ENCODE results near the gene SNRNP25. TPM values are rescaled to one million over a fixed set of nuclear protein-coding genes. Genes with fewer than 3 reads are reported as not detected.

The SNRNP25 gene
- polyA plus RNA-seq, 1 donor: 21.6 TPM

- peaks cover 11% of the 10 kb centered on the region for H3K36me3 ChIP-seq (ENCODE audit: control insufficient read depth, insufficient read depth, low read length)
- H3K4me3 ChIP-seq (ENCODE audit: low read length): peak within 1 kb of the TSS; percentile 71
- WGBS (ENCODE audit: insufficient coverage, low lambda C conversion rate): no CpG with 5 or more reads among the region's 83 CpGs
- H3K27ac ChIP-seq (ENCODE audit: low read length): peak within 1 kb of the TSS; percentile 59
- H3K9me3 ChIP-seq (ENCODE audit: control insufficient read depth, low read depth, low read length): no peaks in the 10 kb centered on the region
- peaks cover 3% of the 10 kb centered on the region for H3K27me3 ChIP-seq (ENCODE audit: control insufficient read depth, insufficient read depth, low read length)
- peak; percentile 72 to 80 for DNase-seq
- H3K4me1 ChIP-seq (ENCODE audit: control insufficient read depth, insufficient read depth, low read length): peaks cover 24% of the 10 kb centered on the region
Measured at GRCh38 chr16:77807-78443, 24.3 kb downstream of the SNRNP25 start, which contains the start of gene MPG. MPG (plus strand) TSS chr16:78225; CDS start chr16:78310, 85 bp downstream.

GRCh38 chr16:78444-79150 lies 25.0 kb downstream of the SNRNP25 start:
- no peaks in the 10 kb centered on the region for H3K9me3 ChIP-seq (ENCODE audit: control insufficient read depth, low read depth, low read length)
- no peak overlapping the region for H3K27ac ChIP-seq (ENCODE audit: low read length)
- DNase-seq: no peak
- H3K36me3 ChIP-seq (ENCODE audit: control insufficient read depth, insufficient read depth, low read length): peaks cover 15% of the 10 kb centered on the region
- peaks cover under 1% of the 10 kb centered on the region for H3K27me3 ChIP-seq (ENCODE audit: control insufficient read depth, insufficient read depth, low read length)
- peak overlapping the region; percentile 71 for H3K4me3 ChIP-seq (ENCODE audit: low read length)
- WGBS (ENCODE audit: insufficient coverage, low lambda C conversion rate): no CpG with 5 or more reads among the region's 36 CpGs
- H3K4me1 ChIP-seq (ENCODE audit: control insufficient read depth, insufficient read depth, low read length): peaks cover 22% of the 10 kb centered on the region

- H3K4me3 ChIP-seq (ENCODE audit: low read length): no peak overlapping the region
- no peak for DNase-seq
- peaks cover 22% of the 10 kb centered on the region for H3K36me3 ChIP-seq (ENCODE audit: control insufficient read depth, insufficient read depth, low read length)
- no CpG with 5 or more reads among the region's 32 CpGs for WGBS (ENCODE audit: insufficient coverage, low lambda C conversion rate)
- peaks cover 22% of the 10 kb centered on the region for H3K4me1 ChIP-seq (ENCODE audit: control insufficient read depth, insufficient read depth, low read length)
- H3K27ac ChIP-seq (ENCODE audit: low read length): no peak overlapping the region
- no peaks in the 10 kb centered on the region for H3K27me3 ChIP-seq (ENCODE audit: control insufficient read depth, insufficient read depth, low read length)
- no peaks in the 10 kb centered on the region for H3K9me3 ChIP-seq (ENCODE audit: control insufficient read depth, low read depth, low read length)
Measured at GRCh38 chr16:79151-80054, 25.8 kb downstream of the SNRNP25 start.

- no peak for DNase-seq
- Histone ChIP-seq H3K27me3 (ENCODE audit: control insufficient read depth, insufficient read depth, low read length) (no peaks in the 10 kb centered on the region), H3K4me3 (ENCODE audit: low read length) (no peak overlapping the region), H3K9me3 (ENCODE audit: control insufficient read depth, low read depth, low read length) (peaks cover 2% of the 10 kb centered on the region), H3K4me1 (ENCODE audit: control insufficient read depth, insufficient read depth, low read length) (peaks cover 7% of the 10 kb centered on the region), H3K27ac (ENCODE audit: low read length) (no peak overlapping the region), H3K36me3 (ENCODE audit: control insufficient read depth, insufficient read depth, low read length) (peaks cover 48% of the 10 kb centered on the region)
- no CpG with 5 or more reads among the region's 31 CpGs for WGBS (ENCODE audit: insufficient coverage, low lambda C conversion rate)
Measured at GRCh38 chr16:83060-83603, 29.5 kb downstream of the SNRNP25 start.

GRCh38 chr16:83781-84615 lies 30.4 kb downstream of the SNRNP25 start:
- peaks cover 56% of the 10 kb centered on the region for H3K36me3 ChIP-seq (ENCODE audit: control insufficient read depth, insufficient read depth, low read length)
- no peaks in the 10 kb centered on the region for H3K27me3 ChIP-seq (ENCODE audit: control insufficient read depth, insufficient read depth, low read length)
- WGBS (ENCODE audit: insufficient coverage, low lambda C conversion rate): 94% methylated on average over 3 of the region's 21 CpGs
- no peak overlapping the region for H3K4me3 ChIP-seq (ENCODE audit: low read length)
- H3K4me1 ChIP-seq (ENCODE audit: control insufficient read depth, insufficient read depth, low read length): peaks cover 2% of the 10 kb centered on the region
- peaks cover 2% of the 10 kb centered on the region for H3K9me3 ChIP-seq (ENCODE audit: control insufficient read depth, low read depth, low read length)
- DNase-seq: no peak
- H3K27ac ChIP-seq (ENCODE audit: low read length): no peak overlapping the region

GRCh38 chr16:84718-85406 lies 31.2 kb downstream of the SNRNP25 start:
- Histone ChIP-seq H3K27ac (ENCODE audit: low read length) (no peak overlapping the region), H3K9me3 (ENCODE audit: control insufficient read depth, low read depth, low read length) (peaks cover 2% of the 10 kb centered on the region), H3K36me3 (ENCODE audit: control insufficient read depth, insufficient read depth, low read length) (peaks cover 59% of the 10 kb centered on the region), H3K4me1 (ENCODE audit: control insufficient read depth, insufficient read depth, low read length) (no peaks in the 10 kb centered on the region), H3K27me3 (ENCODE audit: control insufficient read depth, insufficient read depth, low read length) (no peaks in the 10 kb centered on the region), H3K4me3 (ENCODE audit: low read length) (no peak overlapping the region)
- DNase-seq: no peak
- WGBS (ENCODE audit: insufficient coverage, low lambda C conversion rate): no CpG with 5 or more reads among the region's 7 CpGs

- no peak overlapping the region for H3K4me3 ChIP-seq (ENCODE audit: low read length)
- no peaks in the 10 kb centered on the region for H3K4me1 ChIP-seq (ENCODE audit: control insufficient read depth, insufficient read depth, low read length)
- no CpG with 5 or more reads among the region's 18 CpGs for WGBS (ENCODE audit: insufficient coverage, low lambda C conversion rate)
- no peaks in the 10 kb centered on the region for H3K27me3 ChIP-seq (ENCODE audit: control insufficient read depth, insufficient read depth, low read length)
- H3K36me3 ChIP-seq (ENCODE audit: control insufficient read depth, insufficient read depth, low read length): peaks cover 61% of the 10 kb centered on the region
- H3K9me3 ChIP-seq (ENCODE audit: control insufficient read depth, low read depth, low read length): peaks cover 2% of the 10 kb centered on the region
- no peak for DNase-seq
- H3K27ac ChIP-seq (ENCODE audit: low read length): no peak overlapping the region
Measured at GRCh38 chr16:85407-85782, 31.8 kb downstream of the SNRNP25 start.

- Histone ChIP-seq H3K4me3 (ENCODE audit: low read length) (no peak overlapping the region), H3K4me1 (ENCODE audit: control insufficient read depth, insufficient read depth, low read length) (no peaks in the 10 kb centered on the region), H3K9me3 (ENCODE audit: control insufficient read depth, low read depth, low read length) (peaks cover 2% of the 10 kb centered on the region), H3K36me3 (ENCODE audit: control insufficient read depth, insufficient read depth, low read length) (peaks cover 60% of the 10 kb centered on the region), H3K27me3 (ENCODE audit: control insufficient read depth, insufficient read depth, low read length) (no peaks in the 10 kb centered on the region), H3K27ac (ENCODE audit: low read length) (no peak overlapping the region)
- WGBS (ENCODE audit: insufficient coverage, low lambda C conversion rate): no CpG with 5 or more reads among the region's 9 CpGs
- DNase-seq: no peak
Measured at GRCh38 chr16:85865-86264, 32.2 kb downstream of the SNRNP25 start.

- Histone ChIP-seq H3K27ac (ENCODE audit: low read length) (no peak overlapping the region), H3K4me1 (ENCODE audit: control insufficient read depth, insufficient read depth, low read length) (no peaks in the 10 kb centered on the region), H3K36me3 (ENCODE audit: control insufficient read depth, insufficient read depth, low read length) (peaks cover 60% of the 10 kb centered on the region), H3K4me3 (ENCODE audit: low read length) (no peak overlapping the region), H3K27me3 (ENCODE audit: control insufficient read depth, insufficient read depth, low read length) (no peaks in the 10 kb centered on the region), H3K9me3 (ENCODE audit: control insufficient read depth, low read depth, low read length) (peaks cover 2% of the 10 kb centered on the region)
- no CpG with 5 or more reads among the region's 23 CpGs for WGBS (ENCODE audit: insufficient coverage, low lambda C conversion rate)
- DNase-seq: no peak
Measured at GRCh38 chr16:86483-86952, 32.9 kb downstream of the SNRNP25 start.

All from large intestine (tissue), 3 donors.